Measurements from ENCODE around the gene KLHL7.

KLHL7 gene

DNA sequence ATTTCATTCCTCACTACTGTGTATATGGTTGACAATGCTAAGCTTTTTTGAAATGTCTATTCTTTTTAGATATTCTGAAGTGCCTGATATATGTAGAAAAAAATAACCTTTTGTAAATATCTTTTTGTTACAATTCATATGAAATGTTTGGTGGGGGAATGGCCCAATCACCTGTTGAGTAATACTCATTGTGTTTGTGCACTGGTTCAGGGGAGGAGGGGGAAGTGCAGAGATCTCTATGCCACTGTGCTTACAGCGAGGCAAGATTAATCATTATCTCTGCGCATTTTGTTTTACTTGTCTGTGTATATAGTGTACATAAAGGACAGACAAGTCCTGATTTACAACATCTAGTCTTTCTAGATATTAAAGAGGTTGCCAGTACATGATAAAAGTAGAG is 101.4 kb downstream of the KLHL7 start:
- Histone ChIP-seq H4K8ac (ENCODE audit: low read length) (no peak overlapping the region), H3K4me2 (ENCODE audit: low read length, poor library complexity, severe bottlenecking) (no peak overlapping the region), H3K4me1 (ENCODE audit: control insufficient read depth, insufficient read depth, low read depth, low read length) (peaks cover 6% of the 10 kb centered on the region), H3K23ac (ENCODE audit: low read length in 2 of 2) (no peak overlapping the region), H2BK12ac (ENCODE audit: low read length in 2 of 2) (no peak overlapping the region), H3K18ac (ENCODE audit: low read depth in 1 of 2, low read length in 2 of 2) (no peak overlapping the region), H3K4me3 (ENCODE audit: insufficient read depth in 1 of 2, low read depth in 1 of 2, low read length in 2 of 2) (no peak overlapping the region), H3K4ac (ENCODE audit: low read depth in 1 of 2, low read length in 2 of 2) (no peak overlapping the region), H2BK120ac (ENCODE audit: low read depth, low read length) (no peak overlapping the region), H3K27me3 (ENCODE audit: control insufficient read depth in 1 of 2, insufficient read depth in 1 of 2, low read length in 2 of 2) (peaks cover 0 to 6% of the 10 kb centered on the region in 2 experiments), H2BK15ac (ENCODE audit: low read depth, poor library complexity, severe bottlenecking) (no peak overlapping the region), H2AK5ac (ENCODE audit: low read length, severe bottlenecking) (no peak overlapping the region), H2AFZ (ENCODE audit: low read depth, low read length) (no peak overlapping the region), H3K9me3 (ENCODE audit: control insufficient read depth, low read length) (no peaks in the 10 kb centered on the region), H4K91ac (ENCODE audit: low read length) (no peak overlapping the region), H3K9ac (ENCODE audit: low read length) (no peak overlapping the region), H3K14ac (ENCODE audit: low read length in 2 of 2) (no peak overlapping the region), H3K79me1 (replicated peaks; ENCODE audit: low read length, poor library complexity, severe bottlenecking) (no peaks in the 10 kb centered on the region), H3K27ac (ENCODE audit: low read length, poor library complexity, severe bottlenecking) (no peak overlapping the region), H2BK5ac (ENCODE audit: low read depth, low read length, poor library complexity, severe bottlenecking) (no peak overlapping the region), H3K36me3 (ENCODE audit: control insufficient read depth in 1 of 2, insufficient read depth in 2 of 2, low read depth in 1 of 2, low read length in 2 of 2) (peaks cover 3 to 7% of the 10 kb centered on the region in 2 experiments)
- no peak for DNase-seq
- no CpG with 5 or more reads among the region's 2 CpGs for WGBS

DNA sequence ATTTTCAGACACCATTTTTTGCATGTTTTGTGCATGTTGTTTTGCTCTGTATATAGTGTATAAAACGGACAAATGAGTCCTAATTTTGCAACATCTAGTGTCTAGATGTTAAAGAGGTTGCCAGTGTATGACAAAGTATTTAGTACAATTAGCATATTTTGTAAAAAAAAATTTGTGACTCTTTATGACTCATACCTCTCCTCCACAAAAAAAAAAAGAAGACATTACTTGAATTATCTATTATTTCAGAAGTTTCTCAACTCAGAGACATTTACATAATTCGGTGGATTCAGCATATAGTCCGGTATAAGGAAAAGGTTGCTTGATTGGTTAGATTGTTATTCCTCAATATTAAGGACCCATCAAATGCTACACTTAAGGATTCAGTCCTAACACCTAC is 102.3 kb downstream of the KLHL7 start:
- H3K18ac ChIP-seq (ENCODE audit: low read depth in 1 of 2, low read length in 2 of 2), result no peak overlapping the region
- H3K23ac ChIP-seq (ENCODE audit: low read length in 2 of 2), result no peak overlapping the region
- no peak overlapping the region for H2BK12ac ChIP-seq (ENCODE audit: low read length in 2 of 2)
- H3K36me3 ChIP-seq (ENCODE audit: control insufficient read depth in 1 of 2, insufficient read depth in 2 of 2, low read depth in 1 of 2, low read length in 2 of 2), result peaks cover 0 to 7% of the 10 kb centered on the region in 2 experiments
- H3K79me1 ChIP-seq (replicated peaks; ENCODE audit: low read length, poor library complexity, severe bottlenecking), result no peaks in the 10 kb centered on the region
- DNase-seq, result no peak
- peaks cover 0 to 6% of the 10 kb centered on the region in 2 experiments for H3K27me3 ChIP-seq (ENCODE audit: control insufficient read depth in 1 of 2, insufficient read depth in 1 of 2, low read length in 2 of 2)
- H2AFZ ChIP-seq (ENCODE audit: low read depth, low read length), result no peak overlapping the region
- H3K27ac ChIP-seq (ENCODE audit: low read length, poor library complexity, severe bottlenecking), result no peak overlapping the region
- no peak overlapping the region for H3K14ac ChIP-seq (ENCODE audit: low read length in 2 of 2)
- H3K4me1 ChIP-seq (ENCODE audit: control insufficient read depth, insufficient read depth, low read depth, low read length), result peaks cover 6% of the 10 kb centered on the region
- no peak overlapping the region for H3K4me3 ChIP-seq (ENCODE audit: insufficient read depth in 1 of 2, low read depth in 1 of 2, low read length in 2 of 2)
- no peak overlapping the region for H2BK15ac ChIP-seq (ENCODE audit: low read depth, poor library complexity, severe bottlenecking)
- H2AK5ac ChIP-seq (ENCODE audit: low read length, severe bottlenecking), result no peak overlapping the region
- H3K4ac ChIP-seq (ENCODE audit: low read depth in 1 of 2, low read length in 2 of 2), result no peak overlapping the region
- no peak overlapping the region for H2BK120ac ChIP-seq (ENCODE audit: low read depth, low read length)
- H2BK5ac ChIP-seq (ENCODE audit: low read depth, low read length, poor library complexity, severe bottlenecking), result no peak overlapping the region
- H3K9me3 ChIP-seq (ENCODE audit: control insufficient read depth, low read length), result no peaks in the 10 kb centered on the region
- WGBS, result 0% methylated on average over 1 of the region's 3 CpGs
- H3K4me2 ChIP-seq (ENCODE audit: low read length, poor library complexity, severe bottlenecking), result no peak overlapping the region
- no peak overlapping the region for H4K91ac ChIP-seq (ENCODE audit: low read length)
- no peak overlapping the region for H3K9ac ChIP-seq (ENCODE audit: low read length)
- no peak overlapping the region for H4K8ac ChIP-seq (ENCODE audit: low read length)

DNA sequence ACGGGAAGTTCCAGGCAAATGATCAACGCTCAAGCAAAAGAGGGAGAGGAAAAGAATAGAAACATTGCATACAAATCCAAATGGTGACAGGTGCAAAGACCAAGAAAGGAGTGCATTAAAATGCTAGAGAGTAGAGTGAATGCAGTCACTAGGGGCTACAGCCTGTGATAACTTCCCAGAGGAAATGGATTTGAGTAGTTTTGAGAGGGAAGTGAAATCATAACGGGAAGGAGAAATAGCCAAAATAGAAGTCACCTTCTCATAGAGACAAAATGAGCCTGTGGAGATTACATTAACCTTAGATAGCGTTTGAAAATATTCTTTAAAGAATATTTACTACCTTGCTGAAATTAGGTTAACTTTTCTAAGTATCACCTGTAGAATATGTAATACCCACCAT is 102.7 kb downstream of the KLHL7 start:
- Histone ChIP-seq H3K79me1 (replicated peaks; ENCODE audit: low read length, poor library complexity, severe bottlenecking) (no peaks in the 10 kb centered on the region), H3K36me3 (ENCODE audit: control insufficient read depth in 1 of 2, insufficient read depth in 2 of 2, low read depth in 1 of 2, low read length in 2 of 2) (peaks cover 0 to 7% of the 10 kb centered on the region in 2 experiments), H3K4me1 (ENCODE audit: control insufficient read depth, insufficient read depth, low read depth, low read length) (peaks cover 6% of the 10 kb centered on the region), H3K4ac (ENCODE audit: low read depth in 1 of 2, low read length in 2 of 2) (no peak overlapping the region), H2AK5ac (ENCODE audit: low read length, severe bottlenecking) (no peak overlapping the region), H2BK120ac (ENCODE audit: low read depth, low read length) (no peak overlapping the region), H4K8ac (ENCODE audit: low read length) (no peak overlapping the region), H2BK15ac (ENCODE audit: low read depth, poor library complexity, severe bottlenecking) (no peak overlapping the region), H3K4me2 (ENCODE audit: low read length, poor library complexity, severe bottlenecking) (no peak overlapping the region), H3K14ac (ENCODE audit: low read length in 2 of 2) (no peak overlapping the region), H4K91ac (ENCODE audit: low read length) (no peak overlapping the region), H3K27ac (ENCODE audit: low read length, poor library complexity, severe bottlenecking) (no peak overlapping the region), H3K27me3 (ENCODE audit: control insufficient read depth in 1 of 2, insufficient read depth in 1 of 2, low read length in 2 of 2) (peaks cover 0 to 6% of the 10 kb centered on the region in 2 experiments), H3K23ac (ENCODE audit: low read length in 2 of 2) (no peak overlapping the region), H2BK12ac (ENCODE audit: low read length in 2 of 2) (no peak overlapping the region), H3K9ac (ENCODE audit: low read length) (no peak overlapping the region), H2BK5ac (ENCODE audit: low read depth, low read length, poor library complexity, severe bottlenecking) (no peak overlapping the region), H3K4me3 (ENCODE audit: insufficient read depth in 1 of 2, low read depth in 1 of 2, low read length in 2 of 2) (no peak overlapping the region), H3K9me3 (ENCODE audit: control insufficient read depth, low read length) (no peaks in the 10 kb centered on the region), H2AFZ (ENCODE audit: low read depth, low read length) (no peak overlapping the region), H3K18ac (ENCODE audit: low read depth in 1 of 2, low read length in 2 of 2) (no peak overlapping the region)
- 83% methylated on average over 2 of the region's 4 CpGs for WGBS
- no peak for DNase-seq

DNA sequence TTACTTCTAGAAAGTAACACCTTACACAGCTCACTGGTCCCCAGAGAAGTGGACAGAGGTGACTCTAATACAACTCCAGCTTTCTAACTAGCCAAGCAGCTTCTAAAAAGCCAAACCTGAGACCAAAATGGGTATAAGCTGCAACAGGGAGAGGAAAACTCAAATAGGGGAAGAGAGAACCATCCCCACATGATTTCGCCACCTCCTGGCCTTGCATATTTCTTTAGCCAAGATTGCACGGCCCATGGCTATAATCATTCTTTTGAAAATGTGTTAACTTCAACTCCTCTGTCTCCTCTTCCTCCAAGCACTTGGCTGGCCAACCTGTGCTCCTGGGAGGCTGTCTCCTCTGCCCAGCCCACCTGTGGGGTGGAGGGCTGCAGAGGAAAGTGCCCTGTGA is 104.9 kb downstream of the KLHL7 start:
- no peak overlapping the region for H2BK15ac ChIP-seq (ENCODE audit: low read depth, poor library complexity, severe bottlenecking)
- no peak overlapping the region for H3K27ac ChIP-seq (ENCODE audit: low read length, poor library complexity, severe bottlenecking)
- no peak overlapping the region for H4K91ac ChIP-seq (ENCODE audit: low read length)
- no peak overlapping the region for H3K23ac ChIP-seq (ENCODE audit: low read length in 2 of 2)
- H3K27me3 ChIP-seq (ENCODE audit: control insufficient read depth in 1 of 2, insufficient read depth in 1 of 2, low read length in 2 of 2), result peaks cover 0 to 6% of the 10 kb centered on the region in 2 experiments
- H3K9ac ChIP-seq (ENCODE audit: low read length), result no peak overlapping the region
- H3K14ac ChIP-seq (ENCODE audit: low read length in 2 of 2), result no peak overlapping the region
- no peak overlapping the region for H4K8ac ChIP-seq (ENCODE audit: low read length)
- H2AFZ ChIP-seq (ENCODE audit: low read depth, low read length), result no peak overlapping the region
- no peak overlapping the region for H2BK5ac ChIP-seq (ENCODE audit: low read depth, low read length, poor library complexity, severe bottlenecking)
- H3K4me3 ChIP-seq (ENCODE audit: insufficient read depth in 1 of 2, low read depth in 1 of 2, low read length in 2 of 2), result no peak overlapping the region
- no peak overlapping the region for H2BK120ac ChIP-seq (ENCODE audit: low read depth, low read length)
- H2BK12ac ChIP-seq (ENCODE audit: low read length in 2 of 2), result no peak overlapping the region
- no peak overlapping the region for H2AK5ac ChIP-seq (ENCODE audit: low read length, severe bottlenecking)
- peaks cover 0 to 7% of the 10 kb centered on the region in 2 experiments for H3K36me3 ChIP-seq (ENCODE audit: control insufficient read depth in 1 of 2, insufficient read depth in 2 of 2, low read depth in 1 of 2, low read length in 2 of 2)
- no peak overlapping the region for H3K18ac ChIP-seq (ENCODE audit: low read depth in 1 of 2, low read length in 2 of 2)
- peaks cover 6% of the 10 kb centered on the region for H3K4me1 ChIP-seq (ENCODE audit: control insufficient read depth, insufficient read depth, low read depth, low read length)
- H3K79me1 ChIP-seq (replicated peaks; ENCODE audit: low read length, poor library complexity, severe bottlenecking), result no peaks in the 10 kb centered on the region
- no CpG with 5 or more reads among the region's 2 CpGs for WGBS
- H3K4ac ChIP-seq (ENCODE audit: low read depth in 1 of 2, low read length in 2 of 2), result no peak overlapping the region
- no peak overlapping the region for H3K4me2 ChIP-seq (ENCODE audit: low read length, poor library complexity, severe bottlenecking)
- no peak for DNase-seq
- H3K9me3 ChIP-seq (ENCODE audit: control insufficient read depth, low read length), result no peaks in the 10 kb centered on the region

All from mesenchymal stem cell (in vitro differentiated cells and primary cell).